ENCODE measurements around the gene MUSTN1.

DNA sequence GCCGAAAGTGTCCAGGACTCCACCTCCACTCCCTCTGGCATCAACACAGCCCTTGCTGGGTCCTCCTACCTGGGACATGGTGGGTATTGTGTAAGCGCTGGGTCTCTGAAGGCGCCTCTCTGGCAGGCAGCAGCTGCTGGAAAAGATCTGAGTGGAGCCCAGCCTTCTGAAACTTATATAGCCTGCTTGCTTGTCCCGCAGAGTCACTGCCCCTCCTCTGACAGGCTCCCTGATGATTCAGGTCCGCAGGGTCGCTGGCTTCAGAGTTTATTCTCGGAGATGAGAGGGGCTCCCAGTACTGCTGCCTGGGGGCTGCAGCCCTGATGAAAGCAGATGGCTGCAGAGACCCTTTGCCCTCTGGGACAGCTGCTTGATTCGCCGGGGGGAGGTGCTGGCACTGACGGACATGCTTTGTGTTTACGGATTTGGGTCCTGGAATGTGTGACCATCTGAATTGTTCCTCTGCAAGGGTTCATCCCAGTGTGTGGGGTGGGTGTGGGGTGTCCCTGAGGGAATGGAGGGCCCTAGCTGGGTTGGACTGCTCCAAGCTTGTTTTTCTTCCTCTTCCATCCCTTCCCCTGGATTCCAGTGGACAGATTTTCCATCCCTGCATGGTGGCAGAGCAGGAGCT, at the start of gene MUSTN1:
- TF ChIP-seq ZFX (IDR thresholded peaks at IDR 0.05; ENCODE audit: borderline replicate concordance), result no peak
- TF ChIP-seq, protein P1, sequence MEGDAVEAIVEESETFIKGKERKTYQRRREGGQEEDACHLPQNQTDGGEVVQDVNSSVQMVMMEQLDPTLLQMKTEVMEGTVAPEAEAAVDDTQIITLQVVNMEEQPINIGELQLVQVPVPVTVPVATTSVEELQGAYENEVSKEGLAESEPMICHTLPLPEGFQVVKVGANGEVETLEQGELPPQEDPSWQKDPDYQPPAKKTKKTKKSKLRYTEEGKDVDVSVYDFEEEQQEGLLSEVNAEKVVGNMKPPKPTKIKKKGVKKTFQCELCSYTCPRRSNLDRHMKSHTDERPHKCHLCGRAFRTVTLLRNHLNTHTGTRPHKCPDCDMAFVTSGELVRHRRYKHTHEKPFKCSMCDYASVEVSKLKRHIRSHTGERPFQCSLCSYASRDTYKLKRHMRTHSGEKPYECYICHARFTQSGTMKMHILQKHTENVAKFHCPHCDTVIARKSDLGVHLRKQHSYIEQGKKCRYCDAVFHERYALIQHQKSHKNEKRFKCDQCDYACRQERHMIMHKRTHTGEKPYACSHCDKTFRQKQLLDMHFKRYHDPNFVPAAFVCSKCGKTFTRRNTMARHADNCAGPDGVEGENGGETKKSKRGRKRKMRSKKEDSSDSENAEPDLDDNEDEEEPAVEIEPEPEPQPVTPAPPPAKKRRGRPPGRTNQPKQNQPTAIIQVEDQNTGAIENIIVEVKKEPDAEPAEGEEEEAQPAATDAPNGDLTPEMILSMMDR (IDR thresholded peaks at IDR 0.05), result no peak
